Tibial nerve (tissue), 4 donors: ENCODE data around the gene CPAMD8.

Source experiments
- EP300 ChIP-seq, 2 donors: sonication (generic); formaldehyde crosslinking; IDR thresholded peaks; one replicate each; pipeline ENCODE4 v1.6.1; 2017; ENCODE audit warnings: antibody characterized with exemption in 2 of 2, mild to moderate bottlenecking in 1 of 2
- POLR2A ChIP-seq, 2 donors: fragments of 450-650 bp; IDR thresholded peaks; one replicate each; pipeline ENCODE4 v1.6.1; 2017; ENCODE audit warnings: antibody characterized with exemption in 2 of 2, mild to moderate bottlenecking in 2 of 2, moderate library complexity in 2 of 2
- TF ChIP-seq, protein P1 (sequence below), 5 experiments: fragments of 200-600 bp in 3 of 5; fragments of 450-650 bp in 2 of 5; sonication (generic) in 3 of 5; IDR thresholded peaks; one replicate each; pipeline ENCODE4 v1.5.1; 2016 to 2019; ENCODE audit warnings: antibody characterized with exemption in 5 of 5, mild to moderate bottlenecking in 3 of 5, moderate library complexity in 2 of 5

- TF ChIP-seq POLR2A (IDR thresholded peaks at IDR 0.05) = no peak
- TF ChIP-seq, protein P1, sequence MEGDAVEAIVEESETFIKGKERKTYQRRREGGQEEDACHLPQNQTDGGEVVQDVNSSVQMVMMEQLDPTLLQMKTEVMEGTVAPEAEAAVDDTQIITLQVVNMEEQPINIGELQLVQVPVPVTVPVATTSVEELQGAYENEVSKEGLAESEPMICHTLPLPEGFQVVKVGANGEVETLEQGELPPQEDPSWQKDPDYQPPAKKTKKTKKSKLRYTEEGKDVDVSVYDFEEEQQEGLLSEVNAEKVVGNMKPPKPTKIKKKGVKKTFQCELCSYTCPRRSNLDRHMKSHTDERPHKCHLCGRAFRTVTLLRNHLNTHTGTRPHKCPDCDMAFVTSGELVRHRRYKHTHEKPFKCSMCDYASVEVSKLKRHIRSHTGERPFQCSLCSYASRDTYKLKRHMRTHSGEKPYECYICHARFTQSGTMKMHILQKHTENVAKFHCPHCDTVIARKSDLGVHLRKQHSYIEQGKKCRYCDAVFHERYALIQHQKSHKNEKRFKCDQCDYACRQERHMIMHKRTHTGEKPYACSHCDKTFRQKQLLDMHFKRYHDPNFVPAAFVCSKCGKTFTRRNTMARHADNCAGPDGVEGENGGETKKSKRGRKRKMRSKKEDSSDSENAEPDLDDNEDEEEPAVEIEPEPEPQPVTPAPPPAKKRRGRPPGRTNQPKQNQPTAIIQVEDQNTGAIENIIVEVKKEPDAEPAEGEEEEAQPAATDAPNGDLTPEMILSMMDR (IDR thresholded peaks at IDR 0.05) = no peak
- TF ChIP-seq EP300 (IDR thresholded peaks at IDR 0.05) = no peak
Observed at GRCh38 chr19:16898361-16899015, 128.1 kb downstream of the CPAMD8 start.
